GM19452 (cell line): ENCODE measurements around the gene OR2A1.
A peak's percentile ranks its signal among the peaks of the same experiment; 100 is the strongest.
"Not testable (repeated sequence)": the region's sequence is repeated elsewhere in the genome, so short reads cannot be mapped to it uniquely, and the experiment has no call there.

ENCODE experiments used
- ATAC-seq: cut with Tn5 transposase; IDR thresholded peaks from one replicate; pipeline ENCODE4 v1.9.1; 2021; ENCODE audit not compliant: unreplicated experiment

Gene OR2A1

GRCh38 chr7:144321677-144322206 is 9.5 kb downstream of the OR2A1 start:
- ATAC-seq = not testable (repeated sequence)

DNA sequence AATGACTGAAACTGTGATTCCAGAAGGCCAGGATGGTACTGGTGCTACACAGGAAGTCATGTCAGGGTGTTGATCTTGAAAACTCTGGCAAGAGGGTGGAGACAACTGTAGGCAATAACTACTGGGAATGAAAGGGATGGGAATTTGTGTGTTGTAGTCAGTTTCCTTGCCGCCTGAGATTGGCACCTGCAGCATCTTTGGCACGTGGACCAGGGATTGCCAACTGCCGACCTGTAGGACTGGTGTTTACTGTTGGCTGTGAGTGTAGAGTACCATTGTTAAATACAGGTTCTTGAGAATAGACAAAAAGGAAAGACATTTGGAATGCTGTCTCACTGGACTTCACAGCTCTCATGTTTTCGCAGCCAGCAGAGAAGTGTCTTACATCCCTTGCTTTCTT is 11.1 kb downstream of the OR2A1 start:
- ATAC-seq = not testable (repeated sequence)

- ATAC-seq = not testable (repeated sequence)
Observed at GRCh38 chr7:144325868-144326267, 13.6 kb downstream of the OR2A1 start.

DNA sequence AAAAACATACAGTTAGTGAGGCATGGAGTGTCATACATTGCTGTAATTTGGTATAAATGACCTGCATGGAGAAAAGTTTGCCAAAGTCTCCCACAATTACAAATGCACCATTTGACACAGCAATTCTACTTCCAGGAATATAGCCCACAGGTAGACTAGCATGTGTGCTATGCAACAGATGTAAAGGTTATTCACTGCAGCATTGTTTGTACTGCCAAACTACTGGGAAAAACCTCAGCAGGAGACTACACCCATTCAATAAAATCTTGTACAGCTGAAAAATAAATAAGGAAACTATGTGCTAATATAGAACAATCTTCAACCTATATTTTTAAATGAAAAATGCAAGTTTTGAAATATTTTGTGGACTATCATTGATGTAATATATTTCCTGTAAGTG is 17.8 kb downstream of the OR2A1 start:
- ATAC-seq = not testable (repeated sequence)

- ATAC-seq = peak; percentile 61
Observed at GRCh38 chr7:144331221-144331995, 19.2 kb downstream of the OR2A1 start.

DNA sequence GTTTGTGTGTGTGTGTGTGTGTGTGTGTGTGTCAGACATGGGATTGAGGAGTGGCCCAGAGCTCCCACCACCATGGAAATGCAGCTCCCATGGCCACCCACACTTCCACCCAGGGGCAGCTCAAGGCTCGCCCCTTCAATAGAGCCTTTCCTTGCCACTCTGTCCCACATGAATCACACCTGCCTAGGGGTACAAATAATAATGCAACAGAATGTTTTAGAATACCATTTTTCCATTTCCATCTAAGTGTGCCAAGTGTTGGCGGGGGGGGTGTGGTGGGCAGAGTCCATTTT is 19.7 kb downstream of the OR2A1 start:
- ATAC-seq = not testable (repeated sequence)

GRCh38 chr7:144348625-144349024 is 36.4 kb downstream of the OR2A1 start:
- ATAC-seq = peak; percentile 32

- not testable (repeated sequence) for ATAC-seq
Observed at GRCh38 chr7:144351667-144352066, 39.4 kb downstream of the OR2A1 start.

DNA sequence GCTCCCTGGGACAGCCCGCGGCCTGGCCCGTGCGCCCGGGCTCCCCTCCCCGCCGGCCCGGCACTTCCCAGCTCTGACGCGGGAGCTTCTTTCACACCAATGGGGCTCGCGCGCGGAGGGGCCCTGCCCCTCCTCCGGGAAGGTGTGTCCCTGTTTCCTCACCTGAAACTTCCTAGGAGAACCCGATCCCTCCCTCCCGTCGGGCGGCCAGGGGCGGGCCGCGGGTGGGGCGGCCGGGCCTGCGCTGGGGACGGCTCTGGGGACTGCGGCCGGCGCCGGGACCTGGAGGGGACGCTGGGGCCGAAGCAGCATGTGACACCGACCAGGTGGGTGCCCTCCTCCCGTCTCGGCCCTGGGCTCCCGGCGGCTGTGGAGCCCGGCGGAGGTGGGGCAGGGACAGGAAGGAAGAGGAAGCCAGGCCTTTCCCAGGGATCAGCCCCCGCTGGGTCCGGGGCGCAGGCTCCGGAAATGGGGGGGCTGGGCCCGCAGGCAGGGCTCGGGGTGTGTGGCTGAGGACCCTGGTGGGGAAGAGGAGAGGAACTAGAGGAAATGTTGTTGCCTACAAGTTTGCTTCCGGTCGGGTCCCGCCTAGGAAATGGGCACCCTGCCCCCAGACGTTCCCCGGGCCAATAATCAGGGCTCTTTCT is 43.1 kb downstream of the OR2A1 start, which contains the start of gene ARHGEF5:
Gene ARHGEF5 (plus strand): TSS at position 227 of the 647 bp plus-strand sequence. CDS start 7,268 bp downstream, outside the sequence.
- peak; percentile 74 for ATAC-seq

- not testable (repeated sequence) for ATAC-seq
Observed at GRCh38 chr7:144356185-144356584, 44.0 kb downstream of the OR2A1 start.

GRCh38 chr7:144356860-144357259 is 44.6 kb downstream of the OR2A1 start:
- not testable (repeated sequence) for ATAC-seq

DNA sequence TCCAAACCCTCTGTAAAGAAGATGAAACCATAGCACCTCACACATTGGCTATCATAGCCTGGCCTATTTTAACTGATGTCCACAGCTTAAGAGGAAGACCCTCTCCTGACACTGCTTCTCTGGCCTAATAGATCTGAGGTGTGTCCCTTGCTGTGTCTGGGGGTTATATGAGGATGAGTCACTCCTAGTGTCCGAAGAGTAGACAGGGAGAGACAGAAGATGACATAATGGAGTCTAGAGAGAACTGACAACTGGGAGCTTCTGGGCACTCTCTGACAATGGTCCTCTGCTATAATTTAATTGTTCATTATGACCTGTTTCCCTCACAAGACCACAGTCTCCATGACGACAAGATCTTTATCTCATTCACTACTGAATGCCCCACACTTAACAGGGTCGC is 49.8 kb downstream of the OR2A1 start:
- not testable (repeated sequence) for ATAC-seq

- ATAC-seq = not testable (repeated sequence)
Observed at GRCh38 chr7:144365523-144365922, 53.3 kb downstream of the OR2A1 start.

GRCh38 chr7:144367250-144367649 is 55.0 kb downstream of the OR2A1 start:
- ATAC-seq = not testable (repeated sequence)

- ATAC-seq = not testable (repeated sequence)
Observed at GRCh38 chr7:144369221-144369620, 57.0 kb downstream of the OR2A1 start.
